ENCODE results near the gene KCNH6. TPM values are rescaled to one million over a fixed set of nuclear protein-coding genes. Genes with fewer than 3 reads are reported as not detected.

The KCNH6 gene
- total RNA-seq, 1 donor from 2014 or later: not detected

DNA sequence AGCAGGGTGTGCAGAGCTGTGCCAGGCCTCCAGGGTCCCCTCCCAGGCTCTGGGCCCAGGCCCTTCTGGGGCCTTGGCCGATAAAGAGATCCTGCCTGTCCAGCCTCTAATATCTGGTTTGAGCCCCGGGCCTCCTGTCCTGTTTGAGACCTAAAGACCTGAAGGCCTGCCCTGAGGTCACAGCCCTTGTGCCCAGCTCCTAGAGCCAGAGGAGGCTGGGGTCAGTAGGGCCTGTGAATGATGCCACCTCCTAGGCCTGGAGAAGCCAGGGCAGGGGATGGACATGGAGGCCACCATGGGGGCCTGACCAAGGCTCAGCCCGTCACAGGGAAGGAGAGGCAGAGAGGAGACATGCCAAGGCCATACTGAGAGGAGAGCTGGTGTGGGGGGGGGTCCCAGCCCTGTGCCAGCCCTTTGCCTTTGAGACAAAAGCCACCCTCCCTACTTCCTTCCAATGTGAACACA lies 7.4 kb downstream of the KCNH6 start:
- DNase-seq (ENCODE audit: low spot score): no peak

DNA sequence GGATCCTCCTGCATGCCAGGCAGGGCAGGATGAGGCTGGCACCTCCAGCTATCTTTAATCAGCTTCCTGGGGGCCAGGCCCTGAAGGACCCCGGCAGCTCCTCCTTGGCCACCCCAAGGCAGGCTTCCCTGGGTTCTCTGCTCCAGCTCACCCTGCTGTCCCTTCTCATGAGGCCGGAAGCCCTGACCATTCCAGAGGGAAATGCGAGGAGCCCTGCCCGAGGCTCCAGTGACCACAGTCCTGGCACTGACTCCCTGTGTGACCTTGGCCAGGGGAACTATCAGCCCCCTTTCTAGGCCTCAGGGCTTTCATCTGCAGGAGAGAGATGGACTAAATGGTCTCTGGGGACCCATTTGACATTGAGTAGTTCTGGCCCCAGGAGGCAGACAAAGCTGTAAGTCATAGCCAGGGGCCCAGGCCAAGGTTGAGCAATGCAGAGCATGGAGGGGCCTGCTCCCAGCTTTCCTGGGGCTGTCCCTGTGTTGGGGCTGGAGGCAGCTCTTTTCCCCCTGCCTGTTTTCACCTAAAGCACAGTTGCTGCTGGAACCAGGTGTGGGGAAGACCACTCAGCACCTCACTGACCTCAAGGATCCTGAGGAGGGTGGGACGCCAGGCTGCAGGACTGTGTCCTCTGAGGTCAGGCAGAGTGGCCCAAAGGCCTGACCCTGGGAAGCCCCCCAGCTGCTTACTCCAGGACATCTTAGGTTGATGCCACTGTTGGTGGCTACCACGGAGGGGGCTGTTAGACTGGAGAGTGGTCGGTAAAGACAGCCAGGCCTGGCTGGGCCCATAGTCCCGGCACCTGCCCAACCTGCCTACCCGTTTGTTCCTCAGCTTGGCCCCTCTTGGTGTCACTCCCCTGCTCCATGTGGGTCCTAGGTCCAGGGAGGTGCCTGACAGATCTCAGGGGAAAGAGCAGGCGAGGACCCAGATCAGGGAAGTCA lies 8.1 kb downstream of the KCNH6 start:
- DNase-seq (ENCODE audit: low spot score): no peak

DNA sequence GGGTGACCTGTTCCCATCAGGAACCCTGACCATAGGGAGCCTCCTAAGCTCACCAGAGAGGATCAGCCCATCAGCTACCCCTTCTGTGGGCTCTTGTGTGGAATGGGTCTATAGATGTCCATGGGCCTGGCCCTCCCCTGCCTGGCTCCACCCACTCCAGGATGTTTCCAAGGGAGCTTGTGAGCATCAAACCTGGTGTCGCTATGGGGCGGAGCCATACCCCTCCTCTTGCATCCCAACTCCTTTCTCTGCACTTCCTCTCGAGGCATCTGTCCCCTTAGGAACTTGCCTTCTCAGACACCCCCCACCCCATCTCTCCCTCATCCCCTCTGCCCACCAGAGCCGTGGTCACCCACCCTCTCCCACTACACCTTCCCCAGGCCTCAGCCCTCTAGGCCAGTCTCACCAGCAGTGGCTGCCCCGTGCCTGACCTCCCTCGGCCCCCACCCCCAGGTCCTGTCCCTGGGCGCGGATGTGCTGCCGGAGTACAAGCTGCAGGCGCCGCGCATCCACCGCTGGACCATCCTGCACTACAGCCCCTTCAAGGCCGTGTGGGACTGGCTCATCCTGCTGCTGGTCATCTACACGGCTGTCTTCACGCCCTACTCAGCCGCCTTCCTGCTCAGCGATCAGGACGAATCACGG lies 10.4 kb downstream of the KCNH6 start:
- no peak for DNase-seq (ENCODE audit: low spot score)

- no peak for DNase-seq (ENCODE audit: low spot score)
Measured at GRCh38 chr17:63534078-63534570, 11.0 kb downstream of the KCNH6 start.

GRCh38 chr17:63534816-63535455 lies 11.8 kb downstream of the KCNH6 start:
- no peak for DNase-seq (ENCODE audit: low spot score)

- no peak for DNase-seq (ENCODE audit: low spot score)
Measured at GRCh38 chr17:63535640-63536039, 12.5 kb downstream of the KCNH6 start.

- DNase-seq (ENCODE audit: low spot score): no peak
Measured at GRCh38 chr17:63537001-63537400, 13.8 kb downstream of the KCNH6 start.

DNA sequence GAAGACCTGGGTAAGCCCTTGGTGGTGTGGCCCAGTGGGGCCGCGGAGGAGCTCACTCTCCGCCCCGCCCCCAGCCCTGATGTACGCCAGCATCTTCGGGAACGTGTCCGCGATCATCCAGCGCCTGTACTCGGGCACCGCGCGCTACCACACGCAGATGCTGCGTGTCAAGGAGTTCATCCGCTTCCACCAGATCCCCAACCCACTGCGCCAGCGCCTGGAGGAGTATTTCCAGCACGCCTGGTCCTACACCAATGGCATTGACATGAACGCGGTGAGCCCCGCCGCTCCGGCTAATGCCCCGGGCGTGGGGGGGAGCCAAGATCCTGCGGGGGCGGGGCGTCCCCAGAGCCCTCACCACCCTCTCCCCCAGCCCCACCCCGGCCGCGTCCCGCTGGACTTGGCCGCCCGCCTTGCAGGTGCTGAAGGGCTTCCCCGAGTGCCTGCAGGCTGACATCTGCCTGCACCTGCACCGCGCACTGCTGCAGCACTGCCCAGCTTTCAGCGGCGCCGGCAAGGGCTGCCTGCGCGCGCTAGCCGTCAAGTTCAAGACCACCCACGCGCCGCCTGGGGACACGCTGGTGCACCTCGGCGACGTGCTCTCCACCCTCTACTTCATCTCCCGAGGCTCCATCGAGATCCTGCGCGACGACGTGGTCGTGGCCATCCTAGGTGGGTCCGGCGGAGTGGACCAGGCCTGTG lies 15.0 kb downstream of the KCNH6 start:
- peak; percentile 89 for DNase-seq (ENCODE audit: low spot score)

DNA sequence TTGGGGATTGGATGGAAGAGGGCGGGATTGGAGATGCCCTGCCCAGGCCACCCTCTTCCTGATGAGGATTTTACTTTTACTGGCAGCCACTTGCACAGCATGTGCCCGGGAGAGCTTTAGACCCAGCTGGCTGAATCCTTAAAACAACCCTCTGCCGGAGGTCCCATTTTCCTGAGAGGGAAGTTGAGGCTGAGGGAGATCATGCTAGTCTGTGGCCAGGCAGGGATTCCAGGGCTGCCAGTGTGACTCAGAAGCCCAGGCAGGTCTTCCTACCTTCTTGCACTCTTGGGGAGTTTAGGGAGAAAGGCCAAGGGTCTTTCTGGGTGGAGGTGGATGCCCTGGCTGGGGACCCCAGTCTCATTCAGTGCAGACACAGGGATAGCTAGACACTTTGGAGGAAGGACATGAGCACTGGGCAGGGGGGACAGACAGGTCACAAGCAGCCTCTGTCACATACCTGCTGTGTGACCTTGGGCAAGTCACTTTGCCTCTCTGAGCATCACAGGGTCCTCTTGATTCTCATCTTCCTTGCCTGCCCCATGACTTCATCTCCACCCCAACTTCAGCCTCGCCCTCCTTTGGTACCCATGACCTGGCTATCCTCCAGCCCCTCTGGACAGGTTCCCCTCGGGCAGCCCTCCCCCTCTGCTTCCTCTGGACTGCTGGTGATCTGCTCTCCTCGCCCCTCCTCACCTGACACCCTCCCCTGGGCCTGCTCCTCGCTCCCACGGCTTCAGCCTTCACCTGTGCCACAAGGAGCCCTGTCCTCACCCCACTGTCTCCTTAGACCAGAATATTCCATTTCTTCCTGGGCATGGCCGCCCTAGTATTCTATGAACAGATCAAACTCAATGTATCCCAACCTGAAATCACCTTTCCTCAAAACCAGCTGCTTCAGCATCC lies 15.8 kb downstream of the KCNH6 start:
- DNase-seq (ENCODE audit: low spot score): peak; percentile 87

GRCh38 chr17:63540590-63540989 lies 17.4 kb downstream of the KCNH6 start:
- DNase-seq (ENCODE audit: low spot score): peak; percentile 83

- DNase-seq (ENCODE audit: low spot score): no peak
Measured at GRCh38 chr17:63542218-63542545, 19.0 kb downstream of the KCNH6 start.

GRCh38 chr17:63542942-63543821 lies 20.0 kb downstream of the KCNH6 start:
- peak; percentile 55 for DNase-seq (ENCODE audit: low spot score)

GRCh38 chr17:63543822-63544420 lies 20.8 kb downstream of the KCNH6 start:
- peak; percentile 51 for DNase-seq (ENCODE audit: low spot score)

GRCh38 chr17:63544467-63545301 lies 21.5 kb downstream of the KCNH6 start:
- peak; percentile 67 for DNase-seq (ENCODE audit: low spot score)

GRCh38 chr17:63546308-63547082 lies 23.3 kb downstream of the KCNH6 start:
- peak; percentile 57 for DNase-seq (ENCODE audit: low spot score)

GRCh38 chr17:63547083-63547523 lies 23.9 kb downstream of the KCNH6 start:
- no peak for DNase-seq (ENCODE audit: low spot score)
